ENCODE results near the gene CYFIP2. TPM values are rescaled to one million over a fixed set of nuclear protein-coding genes. Genes with fewer than 3 reads are reported as not detected.
A peak's percentile ranks its signal among the peaks of the same experiment; 100 is the strongest.

CYFIP2 gene
- total RNA-seq, 2 donors from 2014 or later: 29.3 to 33.4 TPM

GRCh38 chr5:157328277-157328912 lies 62.5 kb downstream of the CYFIP2 start:
- H3K27ac Mint-ChIP-seq: no peak overlapping the region
- WGBS, 2 experiments (ENCODE audit: insufficient coverage in 1 of 2, insufficient read length in 1 of 2): 29 to 42% methylated on average over 8 to 12 of the region's 12 CpGs
- Histone ChIP-seq H3K36me3 (ENCODE audit: control insufficient read depth, insufficient read depth, low read length) (peaks cover 10% of the 10 kb centered on the region), H3K4me1 (ENCODE audit: control insufficient read depth, insufficient read depth, low read length) (no peaks in the 10 kb centered on the region), H3K27ac (ENCODE audit: low read depth, low read length) (no peak overlapping the region), H3K27me3 (ENCODE audit: control insufficient read depth, insufficient read depth, low read length, poor library complexity, severe bottlenecking) (no peaks in the 10 kb centered on the region), H3K9me3 (ENCODE audit: control insufficient read depth, low read length) (no peaks in the 10 kb centered on the region), H3K4me3 (ENCODE audit: low read length) (no peak overlapping the region), H3K9ac (ENCODE audit: extremely low read depth, low read length, poor library complexity, severe bottlenecking) (no peak overlapping the region)
- peak; percentile 79 for DNase-seq
- peaks cover 4% of the 10 kb centered on the region for H3K36me3 Mint-ChIP-seq (ENCODE audit: low read depth)
- H3K4me3 Mint-ChIP-seq: peak overlapping the region; percentile 21
- TF ChIP-seq CTCF (conservative IDR thresholded peaks at IDR 0.05): peak; percentile 94
- no peaks in the 10 kb centered on the region for H3K4me1 Mint-ChIP-seq
- no peaks in the 10 kb centered on the region for H3K27me3 Mint-ChIP-seq (ENCODE audit: insufficient read depth)
- H3K9me3 Mint-ChIP-seq: no peaks in the 10 kb centered on the region

GRCh38 chr5:157331807-157332206 lies 65.9 kb downstream of the CYFIP2 start:
- H3K27ac Mint-ChIP-seq: no peak overlapping the region
- H3K27me3 Mint-ChIP-seq (ENCODE audit: insufficient read depth): no peaks in the 10 kb centered on the region
- DNase-seq: no peak
- H3K36me3 ChIP-seq (ENCODE audit: control insufficient read depth, insufficient read depth, low read length): no peaks in the 10 kb centered on the region
- no peak overlapping the region for H3K4me3 ChIP-seq (ENCODE audit: low read length)
- H3K4me1 Mint-ChIP-seq: no peaks in the 10 kb centered on the region
- H3K9me3 ChIP-seq (ENCODE audit: control insufficient read depth, low read length): no peaks in the 10 kb centered on the region
- no peaks in the 10 kb centered on the region for H3K9me3 Mint-ChIP-seq
- no peak overlapping the region for H3K4me3 Mint-ChIP-seq
- no peak overlapping the region for H3K9ac ChIP-seq (ENCODE audit: extremely low read depth, low read length, poor library complexity, severe bottlenecking)
- H3K27me3 ChIP-seq (ENCODE audit: control insufficient read depth, insufficient read depth, low read length, poor library complexity, severe bottlenecking): no peaks in the 10 kb centered on the region
- WGBS, 2 experiments (ENCODE audit: insufficient coverage in 1 of 2, insufficient read length in 1 of 2): 99 to 100% methylated on average over 2 to 3 of the region's 3 CpGs
- TF ChIP-seq CTCF (conservative IDR thresholded peaks at IDR 0.05): no peak
- no peaks in the 10 kb centered on the region for H3K4me1 ChIP-seq (ENCODE audit: control insufficient read depth, insufficient read depth, low read length)
- H3K36me3 Mint-ChIP-seq (ENCODE audit: low read depth): no peaks in the 10 kb centered on the region
- no peak overlapping the region for H3K27ac ChIP-seq (ENCODE audit: low read depth, low read length)

- Histone ChIP-seq H3K4me1 (ENCODE audit: control insufficient read depth, insufficient read depth, low read length) (no peaks in the 10 kb centered on the region), H3K4me3 (ENCODE audit: low read length) (no peak overlapping the region), H3K9me3 (ENCODE audit: control insufficient read depth, low read length) (no peaks in the 10 kb centered on the region), H3K9ac (ENCODE audit: extremely low read depth, low read length, poor library complexity, severe bottlenecking) (no peak overlapping the region), H3K36me3 (ENCODE audit: control insufficient read depth, insufficient read depth, low read length) (no peaks in the 10 kb centered on the region), H3K27me3 (ENCODE audit: control insufficient read depth, insufficient read depth, low read length, poor library complexity, severe bottlenecking) (no peaks in the 10 kb centered on the region), H3K27ac (ENCODE audit: low read depth, low read length) (no peak overlapping the region)
- TF ChIP-seq CTCF (conservative IDR thresholded peaks at IDR 0.05): no peak
- Mint-ChIP-seq H3K4me3 (no peak overlapping the region), H3K36me3 (ENCODE audit: low read depth) (peaks cover 5% of the 10 kb centered on the region), H3K27me3 (ENCODE audit: insufficient read depth) (no peaks in the 10 kb centered on the region), H3K4me1 (no peaks in the 10 kb centered on the region), H3K27ac (no peak overlapping the region), H3K9me3 (no peaks in the 10 kb centered on the region)
- DNase-seq: no peak
- 89 to 94% methylated on average over 4 to 8 of the region's 8 CpGs for WGBS, 2 experiments (ENCODE audit: insufficient coverage in 1 of 2, insufficient read length in 1 of 2)
Measured at GRCh38 chr5:157335534-157336422, 69.9 kb downstream of the CYFIP2 start.
